HG03159 (cell line): ENCODE results near the gene AHSA1.

Source experiments
- ATAC-seq: cut with Tn5 transposase; IDR thresholded peaks from one replicate; pipeline ENCODE4 v1.9.1; 2021; ENCODE audit warnings: mild to moderate bottlenecking, moderate library complexity; ENCODE audit not compliant: unreplicated experiment

Gene AHSA1

DNA sequence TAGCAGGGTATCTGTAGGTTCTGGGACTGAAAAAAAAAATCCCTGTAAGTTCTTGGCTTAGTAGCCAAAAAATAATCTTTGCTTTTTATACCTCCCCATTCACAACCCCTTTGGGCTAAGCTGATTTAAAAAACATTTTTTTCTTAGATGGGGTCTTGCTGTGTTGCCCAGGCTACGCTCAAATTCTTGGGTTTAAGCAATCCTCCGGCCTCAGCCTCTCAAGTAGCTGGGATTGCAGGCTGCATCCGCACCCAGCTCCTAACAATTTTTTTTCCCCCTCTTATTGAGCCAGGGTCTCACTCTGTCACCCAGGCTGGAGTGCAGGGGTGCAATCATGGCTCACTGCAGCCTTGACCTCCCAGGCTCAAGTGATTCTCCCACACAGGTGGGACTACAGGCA is 49.9 kb downstream of the AHSA1 start:
- ATAC-seq: no peak

DNA sequence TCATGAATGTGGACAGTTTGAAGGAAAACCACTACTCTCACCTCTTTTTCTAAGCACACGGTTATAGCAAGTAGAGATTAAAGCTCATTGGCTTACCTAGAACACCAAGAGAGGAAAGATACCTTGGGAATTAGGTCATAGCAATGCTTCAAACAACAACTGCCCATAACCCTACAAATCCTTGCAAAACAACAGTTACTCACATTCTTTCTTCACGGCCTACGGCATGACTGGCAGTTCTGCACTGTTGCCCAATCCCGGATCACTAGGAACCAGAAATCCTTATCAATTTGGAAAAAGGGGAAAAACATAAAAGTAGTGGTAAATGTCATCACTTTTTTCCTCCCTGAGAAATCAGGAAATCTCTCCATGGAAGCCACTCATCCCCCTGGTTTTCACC is 50.4 kb downstream of the AHSA1 start:
- no peak for ATAC-seq

GRCh38 chr14:77508876-77509275 is 51.0 kb downstream of the AHSA1 start:
- no peak for ATAC-seq

DNA sequence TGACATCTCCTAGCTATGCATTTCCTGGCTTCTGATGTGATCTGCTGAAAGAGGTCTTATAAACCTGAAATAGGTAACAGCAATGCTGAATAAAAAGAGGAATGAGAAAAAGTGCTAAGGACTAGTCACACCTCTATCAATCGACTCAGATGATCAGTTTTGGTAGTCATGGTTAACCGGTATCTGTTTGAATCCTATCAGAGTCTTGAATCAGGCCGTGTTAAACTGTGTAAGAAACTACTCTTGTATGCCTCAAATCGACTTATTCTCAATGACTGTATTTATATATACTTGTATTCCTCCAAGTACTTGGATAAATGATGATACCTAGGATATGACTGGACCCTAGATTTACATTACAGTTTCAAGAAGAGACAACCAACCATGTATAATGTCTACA is 51.5 kb downstream of the AHSA1 start:
- no peak for ATAC-seq

- ATAC-seq: no peak
These were observed 53.7 kb downstream of the AHSA1 start for GRCh38 chr14:77511486-77512162.

- no peak for ATAC-seq
These were observed 58.2 kb downstream of the AHSA1 start for GRCh38 chr14:77516126-77516525.
